ENCODE measurements around the gene GPBP1. TPM values are rescaled to one million over a fixed set of nuclear protein-coding genes. Genes with fewer than 3 reads are reported as not detected.

Gene GPBP1
- total and polyA plus RNA-seq, 9 of the 15 experiments (the other 6 are each of a cell fraction or from before 2014, with no cell fraction given): 31.0 to 109 (median 68.4) TPM

- TF ChIP-seq NR2F6 (CRISPR knock-in tag; IDR thresholded peaks at IDR 0.05) (no peak), FOXK1 (CRISPR knock-in tag; IDR thresholded peaks at IDR 0.05; ENCODE audit: borderline replicate concordance) (no peak), PRMT5 (CRISPR knock-in tag; IDR thresholded peaks at IDR 0.05) (no peak), KDM5B (IDR thresholded peaks at IDR 0.05; ENCODE audit: insufficient replicate concordance, low read depth, low read length) (no peak), MTA3 (IDR thresholded peaks at IDR 0.05; ENCODE audit: borderline replicate concordance) (0 out of 2 replicates have a peak, but pooled peaks have one; percentile 34), CC2D1A (IDR thresholded peaks at IDR 0.05) (no peak), ETV5 (CRISPR knock-in tag; IDR thresholded peaks at IDR 0.05; ENCODE audit: low read depth) (no peak), HCFC1 (IDR thresholded peaks at IDR 0.05; ENCODE audit: low read depth, low read length) (peak; percentile 50; the same call in 1 of the 2 replicates), USF1 (CRISPR knock-in tag; IDR thresholded peaks at IDR 0.05) (no peak), NCOA4 (IDR thresholded peaks at IDR 0.05; ENCODE audit: partially characterized antibody) (no peak), HOMEZ (CRISPR knock-in tag; IDR thresholded peaks at IDR 0.05) (no peak), ZNF589 (CRISPR knock-in tag; IDR thresholded peaks at IDR 0.05; ENCODE audit: low read depth) (no peak), SMAD1 (IDR thresholded peaks at IDR 0.05; ENCODE audit: low read depth, low read length, partially characterized antibody) (peak; percentile 23), HDAC3 (IDR thresholded peaks at IDR 0.05; ENCODE audit: borderline replicate concordance, partially characterized antibody) (no peak), RBM15 (IDR thresholded peaks at IDR 0.05; ENCODE audit: insufficient read depth, low read length) (no peak), MEF2D (tag; conservative IDR thresholded peaks at IDR 0.05; ENCODE audit: low read depth) (no peak), RAD51 (IDR thresholded peaks at IDR 0.05; ENCODE audit: borderline replicate concordance, low read depth) (no peak), RREB1 (CRISPR knock-in tag; IDR thresholded peaks at IDR 0.05) (no peak), NFIC (IDR thresholded peaks at IDR 0.05) (no peak)
Observed at GRCh38 chr5:57172466-57173318, 1.2 kb upstream of the GPBP1 start (continued).
